ENCODE data around the gene PRX. TPM values are rescaled to one million over a fixed set of nuclear protein-coding genes. Genes with fewer than 3 reads are reported as not detected.

PRX gene
- total RNA-seq, 1 experiment from 2014 or later, result 3.4 TPM

- H3K4me1 ChIP-seq (ENCODE audit: control insufficient read depth, insufficient read depth, low read length), result peaks cover 4% of the 10 kb centered on the region; the same call in 1 of the 2 replicates
- no peaks in the 10 kb centered on the region for H3K36me3 ChIP-seq (ENCODE audit: control insufficient read depth, insufficient read depth, low read length)
- in situ Hi-C loops (cut with HindIII; ENCODE audit: low pct_unique_long_range_greater_than_20kb, low sequenced_read_pairs), result no loop called here
- TF ChIP-seq POLR2AphosphoS5 (IDR thresholded peaks at IDR 0.05; ENCODE audit: low read depth, low read length), result no peak
- TF ChIP-seq TCF7L2 (IDR thresholded peaks at IDR 0.05; ENCODE audit: low read depth, low read length), result no peak
- TF ChIP-seq CTCF (IDR thresholded peaks at IDR 0.05), result no peak
- TF ChIP-seq SIN3A (IDR thresholded peaks at IDR 0.05; ENCODE audit: borderline replicate concordance, insufficient read depth, low read depth, low read length), result no peak
- no peak for TF ChIP-seq REST (IDR thresholded peaks at IDR 0.05; ENCODE audit: insufficient read depth in 1 of 2, low read depth in 2 of 2, low read length in 1 of 2)
- DNase-seq (ENCODE audit: low read depth, low spot score), result no peak
- ATAC-seq, result no peak
- no peaks in the 10 kb centered on the region for H3K27me3 ChIP-seq (ENCODE audit: control insufficient read depth, insufficient read depth, low read length)
- H3K27ac ChIP-seq (ENCODE audit: low read length), result no peak overlapping the region
- H3K4me3 ChIP-seq (ENCODE audit: low read depth in 2 of 2, low read length in 2 of 2), result no peak overlapping the region
- ChIA-PET POLR2A (no interaction called here), CTCF (no interaction called here)
- no peaks in the 10 kb centered on the region for H3K9me3 ChIP-seq (ENCODE audit: control insufficient read depth, insufficient read depth, low read depth, low read length)
- intact Hi-C loops (cut with micrococcal nuclease; ENCODE audit: unreplicated experiment), result no loop called here
- BruUV-seq (replicated peaks), result no TSS peak
Observed at GRCh38 chr19:40358773-40359172, 54.4 kb downstream of the PRX start.

GRCh38 chr19:40357640-40358039, 55.5 kb downstream of the PRX start:
- TF ChIP-seq POLR2AphosphoS5 (IDR thresholded peaks at IDR 0.05; ENCODE audit: low read depth, low read length), result no peak
- TF ChIP-seq TCF7L2 (IDR thresholded peaks at IDR 0.05; ENCODE audit: low read depth, low read length), result no peak
- no peak for TF ChIP-seq REST (IDR thresholded peaks at IDR 0.05; ENCODE audit: insufficient read depth in 1 of 2, low read depth in 2 of 2, low read length in 1 of 2)
- TF ChIP-seq CTCF (IDR thresholded peaks at IDR 0.05), result no peak
- TF ChIP-seq SIN3A (IDR thresholded peaks at IDR 0.05; ENCODE audit: borderline replicate concordance, insufficient read depth, low read depth, low read length), result no peak
- no peak for DNase-seq (ENCODE audit: low read depth, low spot score)
- ATAC-seq, result no peak
- Histone ChIP-seq H3K9me3 (ENCODE audit: control insufficient read depth, insufficient read depth, low read depth, low read length) (no peaks in the 10 kb centered on the region), H3K27ac (ENCODE audit: low read length) (no peak overlapping the region), H3K4me3 (ENCODE audit: low read depth in 2 of 2, low read length in 2 of 2) (no peak overlapping the region), H3K4me1 (ENCODE audit: control insufficient read depth, insufficient read depth, low read length) (no peaks in the 10 kb centered on the region), H3K27me3 (ENCODE audit: control insufficient read depth, insufficient read depth, low read length) (no peaks in the 10 kb centered on the region), H3K36me3 (ENCODE audit: control insufficient read depth, insufficient read depth, low read length) (no peaks in the 10 kb centered on the region)
- CTCF ChIA-PET, result no interaction called here
- POLR2A ChIA-PET, result interaction anchor here (0.6 kb wide), 1 partner anchor 57 kb away, joined by 3 read pairs; no protein-coding TSS in a partner anchor
- no TSS peak for BruUV-seq (replicated peaks)
- intact Hi-C loops (cut with micrococcal nuclease; ENCODE audit: unreplicated experiment) (no loop called here), in situ Hi-C loops (cut with HindIII; ENCODE audit: low pct_unique_long_range_greater_than_20kb, low sequenced_read_pairs) (no loop called here)

All from Panc1 (cell line).